ENCODE data around the gene HAUS3.

HAUS3 gene, protein sequence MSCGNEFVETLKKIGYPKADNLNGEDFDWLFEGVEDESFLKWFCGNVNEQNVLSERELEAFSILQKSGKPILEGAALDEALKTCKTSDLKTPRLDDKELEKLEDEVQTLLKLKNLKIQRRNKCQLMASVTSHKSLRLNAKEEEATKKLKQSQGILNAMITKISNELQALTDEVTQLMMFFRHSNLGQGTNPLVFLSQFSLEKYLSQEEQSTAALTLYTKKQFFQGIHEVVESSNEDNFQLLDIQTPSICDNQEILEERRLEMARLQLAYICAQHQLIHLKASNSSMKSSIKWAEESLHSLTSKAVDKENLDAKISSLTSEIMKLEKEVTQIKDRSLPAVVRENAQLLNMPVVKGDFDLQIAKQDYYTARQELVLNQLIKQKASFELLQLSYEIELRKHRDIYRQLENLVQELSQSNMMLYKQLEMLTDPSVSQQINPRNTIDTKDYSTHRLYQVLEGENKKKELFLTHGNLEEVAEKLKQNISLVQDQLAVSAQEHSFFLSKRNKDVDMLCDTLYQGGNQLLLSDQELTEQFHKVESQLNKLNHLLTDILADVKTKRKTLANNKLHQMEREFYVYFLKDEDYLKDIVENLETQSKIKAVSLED

DNA sequence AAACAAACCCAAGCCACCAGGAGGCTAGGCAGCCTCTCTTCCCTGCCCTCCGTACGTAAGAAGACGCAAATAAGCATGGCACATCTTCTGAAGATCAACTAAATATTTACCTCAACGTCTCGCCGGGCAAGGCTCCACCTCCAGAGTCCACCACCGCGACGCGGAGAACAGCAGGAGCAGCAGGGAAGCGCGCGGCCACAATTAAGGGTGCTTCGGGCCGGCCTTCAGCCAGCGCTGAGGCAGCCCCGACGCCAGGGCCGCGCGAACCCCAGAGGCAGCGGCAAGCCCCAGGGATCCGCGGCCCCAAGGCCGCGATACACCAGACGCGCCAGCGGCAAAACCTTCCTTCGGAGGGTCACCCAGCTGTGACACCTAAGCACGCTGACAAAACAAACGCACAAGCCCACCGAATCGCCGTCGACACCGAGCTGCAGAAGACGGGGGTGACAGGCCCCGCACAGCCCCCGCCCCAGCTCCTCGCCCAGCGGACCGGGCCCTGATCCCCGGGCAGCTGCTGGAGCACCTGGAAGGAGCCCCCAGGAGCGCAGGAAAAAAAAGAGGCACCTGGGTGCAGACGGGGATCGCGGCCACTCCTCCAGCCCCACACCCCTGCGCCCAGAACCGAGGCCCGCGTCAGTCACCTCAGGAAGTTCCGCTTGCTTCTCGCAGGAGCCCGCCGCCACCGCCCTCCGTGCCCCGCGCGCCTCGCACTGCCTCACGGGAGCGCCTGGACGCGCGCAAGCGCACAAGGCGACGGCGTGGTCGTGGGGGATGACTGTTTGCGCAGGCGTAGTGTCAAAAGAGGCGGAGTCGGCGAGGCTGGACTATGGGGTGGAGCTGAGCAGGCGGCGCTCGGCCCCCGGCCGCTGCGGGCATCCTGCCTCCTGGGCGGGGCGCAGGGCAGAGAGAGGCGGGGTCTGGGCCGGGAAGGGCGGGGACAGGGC lies at the start of gene HAUS3, which contains the start of gene POLN:
HAUS3 (minus strand) TSS at position 712 of the 944 bp plus-strand sequence. CDS start 1,175 bp downstream, outside the sequence.
POLN (minus strand) TSS at position 712 of the 944 bp plus-strand sequence. CDS start 12,890 bp downstream, outside the sequence.
- peak; percentile 99 for DNase-seq (ENCODE audit: low read depth)

DNA sequence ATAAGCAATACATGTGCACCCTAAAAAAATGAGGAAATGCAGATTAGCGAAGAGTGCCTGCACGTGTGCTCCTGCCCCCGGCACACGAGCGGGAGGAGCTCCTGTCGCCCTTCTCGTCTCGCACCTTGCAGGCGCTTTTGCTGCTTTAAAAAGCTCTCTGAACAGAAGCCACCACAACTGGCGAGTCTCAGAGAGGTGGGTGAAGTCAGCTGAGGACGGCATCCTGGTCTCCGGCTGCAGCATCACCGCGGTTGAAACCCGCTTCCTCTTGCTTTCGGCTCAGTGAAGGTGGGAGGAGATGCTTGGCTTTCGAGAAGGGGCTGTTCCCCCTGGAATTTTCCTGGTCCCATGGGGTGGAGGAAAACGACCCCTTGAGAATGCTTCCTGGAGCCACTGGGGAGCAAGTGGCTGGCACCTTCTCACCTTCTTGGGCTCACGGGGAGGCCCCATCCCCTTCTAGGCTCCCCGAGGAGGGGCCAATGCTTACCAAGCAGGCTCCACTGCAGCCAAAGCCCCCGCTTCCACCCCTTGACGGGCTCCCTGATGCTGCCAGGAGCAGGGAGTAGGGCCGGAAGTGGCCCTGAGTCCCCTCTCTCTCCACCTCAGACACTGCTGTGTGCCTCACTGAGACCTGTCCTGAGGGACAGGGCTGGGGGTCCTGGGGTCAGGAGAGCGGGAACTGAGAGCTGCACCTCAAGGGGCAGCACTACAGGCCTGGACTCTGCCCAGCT lies 49.2 kb upstream of the HAUS3 start:
- DNase-seq (ENCODE audit: low read depth): peak; percentile 56

DNA sequence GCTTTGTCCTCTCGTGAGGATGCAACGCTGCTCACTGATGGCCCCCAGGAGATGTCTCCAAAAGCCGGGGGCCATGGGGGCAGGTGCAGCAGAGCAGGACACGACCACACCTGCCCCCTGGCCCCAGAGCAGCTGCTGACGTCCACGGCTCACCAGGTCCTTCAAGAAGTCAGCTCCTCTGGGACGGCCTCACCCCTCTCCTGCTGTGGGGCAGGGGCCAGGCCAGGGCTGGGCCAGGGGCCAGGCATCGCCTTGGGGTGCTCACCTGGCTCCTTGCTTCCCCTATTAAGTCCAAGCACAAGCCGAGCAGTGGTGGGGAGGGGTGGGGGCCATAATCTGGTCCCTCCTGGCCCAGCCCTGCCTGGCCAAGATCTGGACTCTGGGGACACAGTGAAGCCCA lies 48.6 kb upstream of the HAUS3 start:
- DNase-seq (ENCODE audit: low read depth): no peak

DNA sequence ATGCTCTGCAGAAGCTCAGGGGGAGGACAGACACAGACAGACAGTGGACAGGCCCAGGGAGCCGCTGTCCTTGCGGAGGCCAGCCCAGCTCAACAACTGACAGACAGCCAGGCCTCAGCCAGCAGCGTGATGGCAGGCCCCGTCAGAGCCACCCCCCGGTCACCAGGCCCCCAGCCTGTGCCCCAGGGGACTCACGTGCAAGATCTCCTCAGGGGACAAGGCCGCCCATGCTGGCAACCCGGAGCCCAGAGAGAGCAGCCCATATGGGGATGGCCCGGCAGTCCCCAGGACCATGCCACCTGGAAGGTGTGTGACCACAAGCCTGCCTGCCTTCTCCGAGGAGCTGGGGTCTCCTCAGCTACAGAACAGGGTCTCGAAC lies 48.0 kb upstream of the HAUS3 start:
- DNase-seq (ENCODE audit: low read depth): no peak

DNA sequence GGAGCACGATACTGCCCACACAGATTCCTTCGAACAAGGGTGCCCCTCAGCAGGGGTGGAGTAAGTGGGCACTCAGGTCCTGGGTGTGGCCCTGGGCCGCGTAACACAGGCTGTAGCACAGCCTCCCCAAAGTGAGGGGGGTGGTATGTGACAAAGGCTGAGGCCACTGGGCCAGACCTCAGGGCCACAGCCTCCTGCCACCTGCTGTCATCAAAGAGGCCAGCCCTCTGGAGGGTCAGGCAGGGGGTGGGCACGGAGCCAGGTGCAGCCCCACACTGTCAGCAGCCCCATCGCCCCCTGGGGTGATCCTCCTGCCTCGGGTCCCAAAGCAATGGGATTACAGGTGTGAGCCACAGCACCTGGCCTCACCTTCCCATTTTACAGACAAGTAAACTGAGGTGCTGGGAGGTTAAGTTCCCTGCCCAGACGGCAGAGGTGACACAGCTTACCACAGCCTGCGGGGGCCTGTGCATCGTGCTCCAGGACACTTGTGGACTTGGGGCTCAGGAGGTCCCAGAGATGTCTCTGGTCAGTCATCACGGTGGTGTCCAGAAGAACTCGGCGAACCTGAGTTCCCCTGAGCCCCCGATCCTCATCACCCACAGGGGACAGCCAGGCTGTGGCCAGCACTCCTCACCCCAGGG lies 47.5 kb upstream of the HAUS3 start:
- DNase-seq (ENCODE audit: low read depth): no peak

DNA sequence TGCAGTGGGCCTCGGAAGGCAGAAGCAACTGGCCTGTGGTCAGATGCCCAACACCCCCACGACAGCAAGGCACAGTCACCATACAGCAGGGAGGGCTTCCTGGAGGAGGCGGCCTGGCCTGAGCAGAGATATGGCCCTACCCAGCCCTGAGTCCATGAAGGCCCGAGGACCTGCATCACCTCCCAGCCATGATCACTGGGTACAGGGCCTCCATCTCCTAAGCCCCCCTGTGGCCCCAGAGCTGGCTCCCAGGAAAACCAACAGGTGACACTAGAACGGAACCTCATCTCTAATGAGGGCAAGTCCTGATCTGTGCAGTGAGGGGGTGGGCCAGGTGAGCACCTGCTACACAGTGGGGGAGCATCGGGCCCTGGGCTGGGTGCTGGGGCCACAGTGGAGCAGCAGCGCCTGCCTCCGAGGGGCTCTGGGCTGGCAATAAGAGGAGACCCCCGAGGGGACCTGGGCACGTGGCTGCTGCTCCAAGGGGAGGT lies 46.2 kb upstream of the HAUS3 start:
- no peak for DNase-seq (ENCODE audit: low read depth)

DNA sequence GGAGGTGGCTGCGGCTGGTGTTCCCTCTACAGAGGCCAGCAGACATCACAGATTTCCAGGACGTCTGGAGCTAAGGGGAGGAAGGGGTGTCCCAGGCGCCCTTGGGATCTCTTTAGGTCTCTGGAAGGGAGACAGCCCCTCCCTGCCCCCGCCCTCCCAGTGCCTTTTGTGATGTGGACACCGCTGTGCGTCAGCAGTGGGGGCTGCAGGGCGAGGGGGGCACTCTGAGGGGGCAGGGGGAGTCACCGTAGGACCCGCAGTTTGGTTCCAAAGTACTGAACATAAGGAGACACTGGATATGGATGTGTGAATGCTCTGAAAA lies 45.6 kb upstream of the HAUS3 start:
- no peak for DNase-seq (ENCODE audit: low read depth)

DNA sequence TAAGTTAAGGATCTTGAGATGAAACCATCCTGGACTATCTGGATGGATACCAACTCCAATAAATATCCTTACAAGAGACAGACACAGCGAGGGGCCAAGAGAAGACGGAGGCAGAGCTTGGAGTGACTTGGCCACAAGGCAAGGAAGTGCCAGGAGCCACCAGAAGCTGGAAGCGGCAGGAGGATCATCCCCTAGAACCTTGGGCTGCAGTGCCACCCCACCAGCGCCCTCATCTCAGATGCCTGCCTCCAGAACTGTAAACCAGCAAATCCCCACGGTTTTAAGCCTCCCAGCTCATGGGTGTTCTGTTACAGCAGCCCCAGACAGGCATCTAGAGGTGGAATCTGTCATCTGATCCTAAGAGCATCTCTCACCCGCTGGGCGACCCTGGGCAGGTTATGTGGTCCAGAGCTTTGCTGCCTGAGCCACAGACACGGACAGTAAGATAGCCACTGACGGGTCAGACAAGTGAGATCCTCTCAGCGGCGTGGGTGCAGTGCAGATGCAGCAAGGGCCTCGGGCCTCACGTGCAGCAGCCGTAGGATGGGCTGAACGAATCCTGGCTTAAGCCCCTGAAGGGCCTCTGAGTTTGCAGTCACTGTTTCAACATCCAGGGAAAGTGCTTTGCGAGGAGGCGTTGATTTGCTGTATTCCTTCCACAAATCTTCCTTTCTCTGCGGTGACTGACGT lies 45.1 kb upstream of the HAUS3 start:
- DNase-seq (ENCODE audit: low read depth): no peak

DNA sequence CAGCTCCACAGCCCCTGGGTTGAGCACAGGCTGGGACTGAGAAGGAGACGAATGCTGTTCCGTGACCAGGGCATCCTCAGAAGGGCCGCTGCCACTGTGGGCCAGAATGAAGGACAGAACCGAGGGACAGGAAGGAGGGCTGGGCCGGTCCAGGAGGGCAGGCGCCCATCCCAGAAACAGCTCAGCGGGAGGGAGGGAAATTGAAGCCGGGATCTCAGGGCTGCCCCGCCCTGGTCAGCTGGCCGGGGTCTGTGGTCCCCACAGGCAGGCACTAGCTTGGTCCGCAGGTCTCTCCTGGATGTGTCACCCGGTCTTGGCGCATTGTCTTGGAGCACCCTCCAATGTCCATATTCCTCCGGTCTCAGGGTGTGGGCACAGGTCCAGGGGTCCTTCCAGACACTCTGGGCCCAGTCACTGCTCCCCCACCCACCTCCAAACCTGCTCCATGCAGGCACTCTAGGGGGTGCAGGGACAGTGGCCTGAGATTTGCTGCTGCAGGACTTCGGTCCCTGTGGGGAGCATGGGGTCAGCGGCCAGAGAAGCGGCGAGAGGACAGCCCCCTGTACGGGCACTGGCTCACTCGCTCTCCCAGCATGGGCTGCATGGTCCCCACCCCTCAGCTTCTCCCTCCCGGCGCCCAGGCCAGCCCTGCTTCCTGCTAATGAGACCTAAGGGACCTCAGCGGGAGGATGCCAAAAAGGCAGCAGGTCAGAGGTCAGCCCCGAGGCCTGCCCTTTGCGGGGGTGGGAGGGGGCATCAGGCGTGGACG lies 43.9 kb upstream of the HAUS3 start:
- DNase-seq (ENCODE audit: low read depth): no peak

DNA sequence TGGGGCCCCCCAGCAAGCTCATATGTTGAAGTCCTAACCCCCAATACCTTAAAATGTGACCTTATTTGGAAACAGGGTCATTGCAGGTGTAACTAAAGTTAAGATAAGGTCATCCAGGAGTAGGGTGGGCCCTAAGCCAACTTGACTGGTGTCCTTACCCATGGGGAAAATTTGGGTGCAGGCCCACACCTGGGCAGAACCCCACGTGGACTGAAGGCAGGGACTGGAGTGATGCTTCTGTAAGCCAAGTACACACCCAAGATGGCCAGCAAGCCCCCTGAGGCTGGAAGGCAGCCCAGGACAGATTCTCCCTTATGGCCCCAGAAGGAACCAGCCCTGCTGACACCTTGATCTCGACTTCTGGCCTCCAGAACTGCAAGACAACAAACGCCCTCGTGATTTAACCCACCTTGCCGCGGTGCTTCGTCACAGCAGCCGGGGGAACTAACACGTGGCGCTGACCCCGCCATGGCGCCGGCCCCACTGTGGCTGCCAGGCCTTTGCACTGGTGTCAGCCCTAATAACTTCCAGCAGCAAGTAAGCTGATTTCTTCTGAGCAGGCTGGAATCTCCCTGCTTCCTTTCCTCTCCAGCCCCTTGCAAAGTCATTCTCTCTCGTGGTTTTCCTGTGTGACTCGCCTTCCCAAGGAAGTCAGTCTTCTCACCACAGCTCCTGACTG lies 43.2 kb upstream of the HAUS3 start:
- no peak for DNase-seq (ENCODE audit: low read depth)

DNA sequence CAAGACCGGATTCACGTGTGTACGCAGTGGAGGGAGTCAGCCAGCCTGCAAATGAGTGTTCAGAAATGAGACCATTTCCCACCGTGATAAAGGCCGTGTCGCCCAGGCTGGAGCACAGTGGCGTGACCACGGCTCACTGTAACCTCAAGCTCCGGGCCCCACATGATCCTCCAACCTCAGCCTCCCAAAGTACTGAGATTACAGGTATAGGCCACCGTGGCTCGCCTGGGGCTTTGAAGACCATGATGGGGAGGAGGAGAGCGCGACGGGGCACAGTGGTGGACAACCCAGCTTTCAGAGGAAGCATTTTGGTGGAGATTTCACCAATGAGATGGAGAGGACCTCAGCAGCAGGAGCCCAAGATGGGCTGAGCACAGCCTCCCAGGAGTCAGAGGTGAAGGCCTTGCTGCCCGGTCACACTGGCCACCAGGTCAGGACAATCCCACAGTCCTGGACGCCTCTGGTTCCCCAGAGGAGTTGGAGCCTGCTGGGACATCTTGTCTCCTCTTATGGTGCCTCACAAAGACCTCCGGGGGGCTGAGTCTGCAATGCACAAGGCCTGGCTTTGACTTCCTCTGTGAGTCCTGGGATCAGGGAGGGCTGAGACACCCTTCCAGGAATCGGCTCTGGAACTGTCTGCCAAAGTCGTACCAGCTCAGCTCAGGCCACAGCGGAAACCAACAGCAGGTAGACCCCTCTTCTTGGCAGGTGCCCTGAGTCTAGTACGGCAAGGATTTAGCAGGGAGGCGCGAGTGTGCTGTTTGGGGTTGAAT lies 42.4 kb upstream of the HAUS3 start:
- DNase-seq (ENCODE audit: low read depth): no peak

DNA sequence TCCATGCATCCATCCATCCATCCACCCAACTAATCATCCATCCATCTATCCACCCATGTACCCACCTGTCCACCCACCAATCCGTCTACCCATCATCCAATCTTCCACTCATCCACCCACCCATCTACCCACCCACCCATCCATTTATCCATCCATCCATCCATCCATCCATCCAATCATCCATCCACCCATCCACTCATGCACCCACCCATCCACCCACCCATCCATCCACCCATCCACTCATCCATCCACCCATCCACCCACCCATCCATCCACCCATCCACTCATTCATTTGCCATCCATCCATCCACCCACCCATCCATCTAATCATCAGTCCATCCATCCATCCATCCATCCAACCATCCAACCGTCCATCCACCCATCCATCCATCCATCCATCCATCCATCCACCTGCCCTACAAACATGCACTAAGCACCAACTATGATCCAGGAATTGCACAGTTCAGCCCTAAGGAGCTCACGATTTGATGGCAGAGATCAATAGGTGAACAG lies 41.3 kb upstream of the HAUS3 start:
- DNase-seq (ENCODE audit: low read depth): no peak

DNA sequence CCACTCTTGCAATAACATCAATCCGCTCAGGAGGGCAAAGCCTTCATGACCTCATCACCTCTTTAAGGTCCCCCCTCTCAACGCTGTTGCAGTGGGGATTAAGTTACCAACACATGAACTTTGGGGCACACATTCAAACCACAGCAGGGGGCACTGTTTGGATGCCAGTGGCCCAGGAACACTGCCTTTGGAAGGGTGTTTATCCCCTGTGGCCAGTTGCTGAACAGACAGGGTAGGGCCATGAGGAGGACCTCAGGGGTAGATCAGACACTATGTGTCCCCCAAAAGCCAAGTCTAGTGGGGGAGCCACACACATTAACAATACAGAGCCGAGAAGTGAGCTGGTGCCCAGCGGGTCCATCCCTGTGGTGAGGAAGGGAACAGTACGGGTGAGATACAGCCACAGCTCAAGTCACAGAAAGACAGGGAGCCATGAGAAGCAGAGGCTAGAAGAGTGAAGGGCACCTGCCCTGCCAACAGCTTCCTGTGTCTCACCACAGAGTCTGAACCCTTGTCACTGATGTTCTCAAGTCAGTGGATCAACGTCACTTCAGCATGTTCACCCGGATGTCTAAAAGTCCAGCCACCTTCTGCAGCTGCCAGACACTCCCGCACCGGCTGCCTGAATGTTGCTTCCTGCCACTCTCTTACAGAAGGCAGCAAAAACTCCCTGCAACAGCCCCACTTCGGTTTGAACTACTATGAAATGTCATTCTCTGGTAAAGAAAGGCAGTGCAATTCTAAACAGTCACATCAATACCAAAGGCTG lies 39.8 kb upstream of the HAUS3 start:
- peak; percentile 57 for DNase-seq (ENCODE audit: low read depth)

DNA sequence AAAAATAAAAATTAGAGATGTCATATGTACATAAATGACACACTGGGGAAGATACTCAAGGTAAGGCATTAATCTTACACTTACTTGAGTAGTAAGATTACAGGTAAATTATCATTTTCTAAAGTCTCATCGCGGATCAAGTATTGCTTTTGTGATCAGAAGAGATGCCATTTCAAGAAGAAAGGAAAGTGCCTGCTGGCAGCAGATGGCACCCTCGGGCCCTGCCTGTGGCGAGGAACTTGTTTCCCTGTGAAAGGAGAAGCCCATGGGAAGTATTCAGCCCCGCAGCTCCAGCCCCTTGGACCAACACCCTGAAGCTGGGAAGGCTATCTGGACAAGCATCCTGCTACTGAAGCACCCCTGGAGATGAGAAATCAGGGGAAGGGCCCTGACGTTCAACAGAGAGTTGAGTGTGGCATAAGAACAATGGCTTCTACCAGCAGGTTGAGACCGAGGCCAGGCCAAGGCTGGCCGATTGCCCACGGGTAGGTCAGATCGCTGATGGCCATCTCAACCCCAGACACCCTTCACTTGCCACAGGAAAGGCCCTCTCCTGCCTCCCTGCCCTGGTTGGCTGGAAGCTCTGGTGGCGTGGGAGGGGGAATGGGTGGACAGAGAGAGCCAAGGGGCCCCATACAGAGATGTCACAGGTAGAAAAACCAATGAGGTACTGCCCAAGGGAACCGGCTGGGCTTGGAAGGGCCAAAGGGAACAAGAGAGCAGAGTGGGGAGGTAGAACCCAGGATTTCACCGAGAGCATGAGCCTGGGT lies 38.8 kb upstream of the HAUS3 start:
- DNase-seq (ENCODE audit: low read depth): no peak

DNA sequence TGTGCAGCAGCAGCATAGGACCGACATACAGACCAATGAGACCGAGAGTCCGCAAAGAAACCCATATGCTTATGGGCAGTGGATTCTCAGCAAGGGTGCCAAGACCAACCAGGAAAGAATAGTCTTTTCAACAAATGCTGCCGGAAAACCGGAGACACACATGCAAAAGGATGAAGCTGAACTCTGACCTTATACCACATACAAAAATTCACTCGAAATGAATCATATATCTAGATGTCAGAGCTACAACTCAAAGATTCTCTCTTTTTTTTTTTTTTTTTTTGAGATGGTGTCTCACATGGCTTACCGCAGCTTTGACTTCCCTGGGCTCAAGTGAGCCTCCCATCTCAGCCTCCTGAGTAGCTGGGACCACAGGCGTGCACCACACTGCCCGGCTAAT lies 36.0 kb upstream of the HAUS3 start:
- DNase-seq (ENCODE audit: low read depth): no peak

DNA sequence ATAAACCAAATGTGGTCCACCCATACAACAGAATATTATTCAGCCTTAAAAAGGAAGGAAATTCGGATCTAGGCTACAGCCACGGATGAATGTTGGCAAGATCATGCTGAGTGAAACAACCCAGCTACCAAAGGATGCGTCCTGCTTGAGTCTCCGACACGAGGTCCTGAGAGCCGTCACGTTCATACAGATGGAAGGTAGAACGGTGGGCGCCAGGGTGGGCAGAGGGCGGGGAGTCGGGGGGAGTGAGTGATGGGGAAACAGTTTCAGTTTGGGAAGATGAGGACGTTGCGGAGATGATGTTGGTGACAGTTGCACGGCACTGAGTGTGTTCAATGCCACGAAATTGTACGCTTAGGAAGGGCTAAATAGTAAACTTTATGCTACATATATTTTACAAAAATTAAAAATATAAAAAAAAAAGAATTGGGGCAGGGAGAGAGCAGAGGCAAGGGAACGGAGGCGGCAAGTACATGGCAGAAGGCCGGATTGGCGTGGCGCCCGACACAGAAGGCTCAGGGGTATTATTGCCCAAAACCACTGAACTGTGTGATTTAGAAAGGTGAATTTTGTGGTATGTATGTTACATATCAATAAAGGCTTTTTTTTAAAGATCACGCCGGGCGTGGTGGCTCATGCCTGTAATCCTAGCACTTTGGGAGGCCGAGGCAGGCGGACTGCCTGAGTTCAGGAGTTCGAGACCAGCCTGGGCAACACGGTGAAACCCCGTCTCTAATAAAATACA lies 34.8 kb upstream of the HAUS3 start:
- DNase-seq (ENCODE audit: low read depth): no peak
